HepG2 (cell line): Measurements from ENCODE around the gene ARG2. TPM values are rescaled to one million over a fixed set of nuclear protein-coding genes. Genes with fewer than 3 reads are reported as not detected.
A peak's percentile ranks its signal among the peaks of the same experiment; 100 is the strongest.

Experiments used
- ARID5B ChIP-seq: IDR thresholded peaks from 2 replicates; pipeline ENCODE4 v1.4.0; 2020; ENCODE audit warnings: mild to moderate bottlenecking, missing genetic modification reagents
- BCL6 ChIP-seq: IDR thresholded peaks from 2 replicates; pipeline ENCODE4 v1.6.1; 2016; ENCODE audit warnings: missing genetic modification reagents, missing compliant biosample characterization
- CREB1 ChIP-seq, 2 experiments: fragments of 450-650 bp in 1 of 2; IDR thresholded peaks; 2 replicates each; pipeline ENCODE4 v1.6.1; 2016 to 2017; ENCODE audit warnings: control low read depth in 1 of 2, mild to moderate bottlenecking in 1 of 2, missing compliant biosample characterization in 1 of 2, missing genetic modification characterization in 1 of 2
- ELF3 ChIP-seq: IDR thresholded peaks from 2 replicates; pipeline ENCODE4 v1.6.1; 2016; ENCODE audit warnings: missing genetic modification reagents, missing compliant biosample characterization
- EP300 ChIP-seq, 3 experiments: sonication (generic) in 1 of 3; formaldehyde crosslinking in 1 of 3; IDR thresholded peaks; 2 replicates each; pipeline versions ENCODE4 v1.5.1 to v1.6.1; 2011 to 2020; ENCODE audit warnings: low read depth in 2 of 3, low read length in 2 of 3, borderline replicate concordance in 1 of 3, improper control_type of control experiment in 1 of 3, mild to moderate bottlenecking in 1 of 3, missing genetic modification reagents in 1 of 3, moderate library complexity in 1 of 3
- ETV5 ChIP-seq: IDR thresholded peaks from 2 replicates; pipeline ENCODE4 v1.6.1; 2018; ENCODE audit warnings: missing biosample characterization, missing genetic modification reagents, inconsistent platforms, borderline replicate concordance
- FOXP4 ChIP-seq: sonication (generic); formaldehyde crosslinking; IDR thresholded peaks from 2 replicates; pipeline ENCODE4 v1.4.0; 2020; ENCODE audit warnings: missing genetic modification reagents
- GABPA ChIP-seq, 2 experiments: IDR thresholded peaks; 2 replicates each; pipeline ENCODE4 v1.6.1; 2011 to 2016; ENCODE audit warnings: low read depth in 2 of 2, low read length in 1 of 2, missing biosample characterization in 1 of 2, missing genetic modification characterization in 1 of 2
- HMGA1 ChIP-seq: sonication (generic); formaldehyde crosslinking; conservative IDR thresholded peaks from 2 replicates; pipeline ENCODE4 v1.4.0; 2020; ENCODE audit warnings: missing genetic modification reagents
- IRX3 ChIP-seq: sonication (generic); formaldehyde crosslinking; IDR thresholded peaks from 2 replicates; pipeline ENCODE4 v1.8.1; 2023; ENCODE audit warnings: mild to moderate bottlenecking, low read depth, missing genetic modification reagents, borderline replicate concordance
- MED13 ChIP-seq: sonication (generic); formaldehyde crosslinking; IDR thresholded peaks from 2 replicates; pipeline ENCODE4 v1.5.0; 2020; ENCODE audit warnings: missing genetic modification reagents
- MXI1 ChIP-seq: IDR thresholded peaks from 3 replicates; pipeline ENCODE4 v1.6.1; 2012; ENCODE audit warnings: low read depth, low read length, inconsistent platforms, borderline replicate concordance
- SIX1 ChIP-seq: sonication (generic); formaldehyde crosslinking; IDR thresholded peaks from 2 replicates; pipeline ENCODE4 v1.4.0; 2020; ENCODE audit warnings: missing genetic modification reagents, borderline replicate concordance
- STAT6 ChIP-seq: sonication (generic); formaldehyde crosslinking; IDR thresholded peaks from 2 replicates; pipeline ENCODE4 v1.4.0; 2020; ENCODE audit warnings: missing genetic modification reagents, mild to moderate bottlenecking, borderline replicate concordance
- ZNF30 ChIP-seq: sonication (generic); formaldehyde crosslinking; IDR thresholded peaks from 2 replicates; pipeline ENCODE4 v1.5.0; 2020; ENCODE audit warnings: mild to moderate bottlenecking, missing genetic modification reagents
- ZNF382 ChIP-seq: sonication (generic); formaldehyde crosslinking; IDR thresholded peaks from 2 replicates; pipeline ENCODE4 v1.5.0; 2020; ENCODE audit warnings: missing genetic modification reagents, mild to moderate bottlenecking, borderline replicate concordance
- ZNF614 ChIP-seq: IDR thresholded peaks from 2 replicates; pipeline ENCODE4 v1.6.1; 2018; ENCODE audit warnings: missing biosample characterization, missing genetic modification reagents, inconsistent platforms, borderline replicate concordance
- polyA plus RNA-seq, 8 experiments: library from polyadenylated mRNA; depleted of rRNA in 3 of 8; stranded (reverse) in 7 of 8; unstranded in 1 of 8; fragments of >200 nt; fragmentation: Illumina TruSeq in 4 of 8; extraction: Trizol in 4 of 8; gene quantifications; 2 replicates each; pipeline versions ENCODE4 v1.2.1 to v1.2.3, GENCODE V29; 2011 to 2016; ENCODE audit warnings: low read depth in 4 of 8, missing spikeins in 1 of 8, mixed read lengths in 1 of 8; ENCODE audit not compliant: insufficient read depth in 1 of 8
- total RNA-seq, 5 experiments: library from RNA; depleted of rRNA; stranded (reverse); fragments of >200 nt; fragmentation: Illumina TruSeq; extraction: Trizol; gene quantifications; 2 replicates each; pipeline ENCODE4 v1.2.3, GENCODE V29; 2016; ENCODE audit warnings: low read depth in 1 of 5

ARG2 gene
- total and polyA plus RNA-seq, 2 of the 13 experiments (the other 11 are each of a cell fraction or from before 2014, with no cell fraction given) = 37.5 to 73.6 TPM

- no peak for TF ChIP-seq IRX3 (CRISPR knock-in tag)
- TF ChIP-seq SIX1 (CRISPR knock-in tag) = peak; percentile 92
- TF ChIP-seq FOXP4 (CRISPR knock-in tag) = peak; percentile 43; the same call in 1 of the 2 replicates
- no peak for TF ChIP-seq ZNF382 (CRISPR knock-in tag)
- 0 out of 2 replicates have a peak, but pooled peaks have one; percentile 15 for TF ChIP-seq ARID5B (CRISPR knock-in tag)
- TF ChIP-seq GABPA (IDR thresholded peaks at IDR 0.05; ENCODE audit: low read depth, low read length) = no peak
- TF ChIP-seq GABPA (CRISPR knock-in tag; IDR thresholded peaks at IDR 0.05; ENCODE audit: low read depth) = 0 out of 2 replicates have a peak, but pooled peaks have one; percentile 9
- peak; percentile 44; the same call in 1 of the 2 replicates for TF ChIP-seq CREB1 (IDR thresholded peaks at IDR 0.05)
- peak; percentile 60 for TF ChIP-seq CREB1 (CRISPR knock-in tag; IDR thresholded peaks at IDR 0.05)
- no peak for TF ChIP-seq ZNF30 (CRISPR knock-in tag)
- TF ChIP-seq MED13 (CRISPR knock-in tag) = no peak
- no peak for TF ChIP-seq STAT6 (CRISPR knock-in tag)
- TF ChIP-seq BCL6 = peak; percentile 49; the same call in 1 of the 2 replicates
- TF ChIP-seq HMGA1 (CRISPR knock-in tag) = no peak
- peak; percentile 53; the same call in 1 of the 2 replicates for TF ChIP-seq ETV5 (CRISPR knock-in tag)
- TF ChIP-seq ZNF614 (CRISPR knock-in tag) = 0 out of 2 replicates have a peak, but pooled peaks have one; percentile 2
- TF ChIP-seq EP300 (IDR thresholded peaks at IDR 0.05; ENCODE audit: low read depth in 2 of 2, low read length in 2 of 2) = peak in 1 of 2 experiments; percentile 61; a peak in 1 of 4 replicates
- no peak for TF ChIP-seq EP300 (CRISPR knock-in tag; IDR thresholded peaks at IDR 0.05; ENCODE audit: borderline replicate concordance)
- TF ChIP-seq ELF3 (CRISPR knock-in tag) = peak; percentile 40; the same call in 1 of the 2 replicates
- no peak for TF ChIP-seq MXI1
Observed at GRCh38 chr14:67623114-67623513, 3.4 kb downstream of the ARG2 start (continued).
